Naive thymus-derived CD8-positive, alpha-beta T cell (primary cell): ENCODE measurements around the gene DIAPH2. TPM values are rescaled to one million over a fixed set of nuclear protein-coding genes. Genes with fewer than 3 reads are reported as not detected.

Source experiments
- ATAC-seq, 2 donors: fragments of 150-1000 bp; cut with Tn5 transposase in 1 of 2; sonication (Bioruptor Pico), chemical (Tn5 transposase) in 1 of 2; 1 replicate in 1 of 2; 2 replicates in 1 of 2; pipeline ENCODE4 v1.10.0; 2021; ENCODE audit warnings: mild to moderate bottlenecking in 2 of 2, moderate library complexity in 2 of 2
- POLR2A ChIA-PET: fragments of 350-600 bp; sonication (Branson Sonifier 250); formaldehyde crosslinking; loops from one replicate; lab custom pipeline; 2021; ENCODE audit warnings: antibody characterized with exemption; lab: Charles Lee
- DNase-seq, 10 donors: peaks; one replicate each; pipeline versions ENCODE4 v3.0.0 to v3.0.0-alpha.2; 2020 to 2022
- H3K27ac Mint-ChIP-seq, 10 donors: one replicate each; pipeline ENCODE4 v1.8.0; 2020 to 2022; ENCODE audit warnings: mild to moderate bottlenecking in 10 of 10, mixed read lengths in 10 of 10, moderate library complexity in 4 of 10, inconsistent platforms in 1 of 10
- H3K27me3 Mint-ChIP-seq, 5 donors: one replicate each; pipeline ENCODE4 v1.8.0; 2021 to 2022; ENCODE audit warnings: mixed read lengths in 5 of 5
- H3K36me3 Mint-ChIP-seq, 3 donors: one replicate each; pipeline ENCODE4 v1.8.0; 2020 to 2022; ENCODE audit warnings: mixed read lengths in 3 of 3, mild to moderate bottlenecking in 2 of 3, inconsistent platforms in 1 of 3
- H3K4me1 Mint-ChIP-seq, 4 donors: one replicate each; pipeline ENCODE4 v1.8.0; 2021 to 2022; ENCODE audit warnings: mixed read lengths in 4 of 4
- H3K4me3 Mint-ChIP-seq, 10 donors: one replicate each; pipeline ENCODE4 v1.8.0; 2020 to 2022; ENCODE audit warnings: mild to moderate bottlenecking in 10 of 10, mixed read lengths in 10 of 10, moderate library complexity in 6 of 10, inconsistent platforms in 1 of 10
- H3K9me3 Mint-ChIP-seq, 9 donors: one replicate each; pipeline ENCODE4 v1.8.0; 2020 to 2022; ENCODE audit warnings: mixed read lengths in 9 of 9, mild to moderate bottlenecking in 3 of 9, inconsistent platforms in 1 of 9, moderate library complexity in 1 of 9
- polyA plus RNA-seq, 3 donors: library from polyadenylated mRNA; unstranded; fragments of 300-500 nt; fragmentation: Illumina TruSeq; gene quantifications; one replicate each; pipeline ENCODE4 v1.2.3, GENCODE V29; 2021
- total RNA-seq, 8 experiments: library from RNA in 2 of 8; stranded (reverse) in 2 of 8; gene quantifications; one replicate each; pipeline ENCODE4 v1.2.3 and lab custom pipeline; 2021 to 2026

DIAPH2 gene
- total and polyA plus RNA-seq, 5 experiments from 2014 or later = 4.2 to 6.1 (median 5.9) TPM

GRCh38 chrX:97372001-97372766, 687.5 kb downstream of the DIAPH2 start:
- Mint-ChIP-seq H3K36me3 (peaks cover 0 to 8% (median 3%) of the 10 kb centered on the region in 3 donors), H3K4me3 (no peak overlapping the region), H3K4me1 (peaks cover 0 to 7% (median 0%) of the 10 kb centered on the region in 4 donors), H3K27ac (no peak overlapping the region), H3K27me3 (no peaks in the 10 kb centered on the region), H3K9me3 (no peaks in the 10 kb centered on the region)
- DNase-seq (no peak), ATAC-seq (no peak)
- POLR2A ChIA-PET = no interaction called here

DNA sequence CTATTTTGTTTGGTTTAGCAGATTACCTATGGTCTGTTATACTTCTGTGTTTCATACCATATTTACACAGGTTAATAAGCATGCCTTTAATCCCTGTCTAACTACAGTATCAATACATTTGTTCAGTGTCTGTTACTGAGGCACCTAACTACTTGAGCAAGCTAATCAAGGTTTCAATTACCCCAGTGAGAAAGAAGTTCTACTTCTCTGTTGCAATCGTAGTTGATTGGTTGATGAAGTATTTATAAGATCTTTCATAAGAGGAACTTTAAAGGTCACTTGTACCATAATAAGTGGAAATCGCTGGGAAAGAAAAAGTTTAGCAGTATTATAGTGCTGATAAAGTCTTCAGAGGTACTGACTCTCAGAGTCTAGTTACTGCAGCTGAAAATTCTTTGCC, 689.6 kb downstream of the DIAPH2 start:
- Mint-ChIP-seq H3K4me3 (no peak overlapping the region), H3K9me3 (no peaks in the 10 kb centered on the region), H3K4me1 (peaks cover 0 to 7% (median 0%) of the 10 kb centered on the region in 4 donors), H3K36me3 (peaks cover 0 to 8% (median 2%) of the 10 kb centered on the region in 3 donors), H3K27ac (no peak overlapping the region), H3K27me3 (no peaks in the 10 kb centered on the region)
- no peak for ATAC-seq
- POLR2A ChIA-PET = no interaction called here
- no peak for DNase-seq

- no peak for DNase-seq
- Mint-ChIP-seq H3K27ac (no peak overlapping the region), H3K9me3 (no peaks in the 10 kb centered on the region), H3K36me3 (peaks cover 0 to 7% (median 3%) of the 10 kb centered on the region in 3 donors), H3K27me3 (no peaks in the 10 kb centered on the region), H3K4me1 (peaks cover 0 to 2% (median 0%) of the 10 kb centered on the region in 4 donors), H3K4me3 (no peak overlapping the region)
- no peak for ATAC-seq
- POLR2A ChIA-PET = no interaction called here
These were observed 695.6 kb downstream of the DIAPH2 start for GRCh38 chrX:97380200-97380599.

DNA sequence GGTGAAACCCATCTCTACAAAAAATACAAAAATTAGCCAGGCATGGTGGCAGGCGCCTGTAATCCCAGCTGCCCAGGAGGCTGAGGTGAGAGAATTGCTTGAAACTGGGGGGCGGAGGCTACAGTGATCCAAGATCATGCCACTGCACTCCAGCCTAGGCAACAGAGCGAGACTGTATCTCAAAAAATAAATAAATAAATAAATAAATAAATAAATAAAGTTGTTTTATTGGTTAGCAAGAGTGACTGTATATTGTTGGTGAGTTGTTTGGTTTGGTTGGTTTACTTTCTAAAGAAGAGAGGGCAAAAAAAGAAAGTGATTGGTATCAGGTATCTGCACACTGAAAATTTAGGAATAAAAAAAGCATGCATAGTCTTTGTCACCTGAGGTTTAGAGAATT, 700.0 kb downstream of the DIAPH2 start:
- H3K27me3 Mint-ChIP-seq = no peaks in the 10 kb centered on the region
- H3K4me1 Mint-ChIP-seq = peaks cover 0 to 2% (median 0%) of the 10 kb centered on the region in 4 donors
- no peak for ATAC-seq
- DNase-seq = no peak
- no peak overlapping the region for H3K27ac Mint-ChIP-seq
- peaks cover 0 to 3% (median 0%) of the 10 kb centered on the region in 9 donors for H3K9me3 Mint-ChIP-seq
- POLR2A ChIA-PET = no interaction called here
- H3K36me3 Mint-ChIP-seq = peaks cover 0 to 24% (median 12%) of the 10 kb centered on the region in 3 donors
- H3K4me3 Mint-ChIP-seq = no peak overlapping the region

DNA sequence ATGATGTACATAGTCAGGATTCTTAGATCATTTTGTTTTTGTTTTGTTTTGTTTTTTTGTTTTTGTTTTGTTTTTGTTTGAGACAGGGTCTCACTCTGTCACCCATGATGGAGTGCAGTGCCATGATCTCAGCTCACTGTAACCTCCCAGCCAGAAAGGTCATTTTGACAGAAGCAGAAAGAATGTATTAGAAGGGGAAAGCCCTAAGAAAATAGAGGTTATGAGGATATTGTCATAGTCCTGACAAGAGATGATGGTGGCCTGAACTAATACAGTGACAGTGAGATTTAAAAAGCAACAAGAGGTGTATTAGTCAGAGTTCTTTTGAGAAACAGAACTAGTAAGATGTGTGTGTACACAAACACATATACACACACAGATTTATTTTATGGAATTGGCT, 702.4 kb downstream of the DIAPH2 start:
- POLR2A ChIA-PET = no interaction called here
- Mint-ChIP-seq H3K4me3 (no peak overlapping the region), H3K27ac (peak overlapping the region in 1 of 10 donors; percentile 63), H3K27me3 (no peaks in the 10 kb centered on the region), H3K36me3 (peaks cover 0 to 27% (median 12%) of the 10 kb centered on the region in 3 donors), H3K9me3 (peaks cover 0 to 4% (median 0%) of the 10 kb centered on the region in 9 donors), H3K4me1 (peaks cover 0 to 2% (median 0%) of the 10 kb centered on the region in 4 donors)
- no peak for ATAC-seq
- DNase-seq = no peak

DNA sequence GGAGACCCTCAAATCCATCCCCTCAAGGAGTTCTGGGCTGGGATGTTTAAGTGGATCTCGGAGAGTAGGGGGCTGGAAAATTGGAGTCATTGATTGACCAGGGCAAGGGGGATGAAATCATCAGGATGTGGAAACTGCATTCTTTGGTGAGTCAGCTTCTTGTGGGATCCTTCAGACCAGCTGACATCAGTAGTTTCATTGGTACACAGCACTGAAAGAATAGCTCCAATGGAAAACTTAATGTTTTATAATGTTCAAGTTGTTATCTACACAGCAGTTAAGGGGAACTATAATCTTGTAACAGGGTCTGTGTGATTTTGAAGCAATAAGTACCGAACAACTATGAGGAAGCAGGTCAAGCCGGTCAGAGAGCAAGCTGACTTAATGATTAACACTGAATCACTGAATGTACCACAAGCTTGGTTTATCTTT, 705.1 kb downstream of the DIAPH2 start:
- POLR2A ChIA-PET = interaction anchor here (0.6 kb wide), 1 partner anchor 147 kb away, joined by 3 read pairs; no protein-coding TSS in a partner anchor
- Mint-ChIP-seq H3K4me1 (no peaks in the 10 kb centered on the region), H3K9me3 (peaks cover 0 to 4% (median 0%) of the 10 kb centered on the region in 9 donors), H3K4me3 (no peak overlapping the region), H3K27ac (no peak overlapping the region), H3K36me3 (peaks cover 0 to 20% (median 12%) of the 10 kb centered on the region in 3 donors), H3K27me3 (no peaks in the 10 kb centered on the region)
- DNase-seq (no peak), ATAC-seq (no peak)

- Mint-ChIP-seq H3K4me1 (peaks cover 3 to 20% (median 17%) of the 10 kb centered on the region in 4 donors), H3K4me3 (no peak overlapping the region), H3K27ac (peak overlapping the region in 1 of 10 donors; percentile 12), H3K27me3 (no peaks in the 10 kb centered on the region), H3K36me3 (peaks cover 0 to 3% (median 0%) of the 10 kb centered on the region in 3 donors), H3K9me3 (no peaks in the 10 kb centered on the region)
- no peak for DNase-seq
- POLR2A ChIA-PET = no interaction called here
- no peak for ATAC-seq
These were observed 712.7 kb downstream of the DIAPH2 start for GRCh38 chrX:97397371-97397770.

DNA sequence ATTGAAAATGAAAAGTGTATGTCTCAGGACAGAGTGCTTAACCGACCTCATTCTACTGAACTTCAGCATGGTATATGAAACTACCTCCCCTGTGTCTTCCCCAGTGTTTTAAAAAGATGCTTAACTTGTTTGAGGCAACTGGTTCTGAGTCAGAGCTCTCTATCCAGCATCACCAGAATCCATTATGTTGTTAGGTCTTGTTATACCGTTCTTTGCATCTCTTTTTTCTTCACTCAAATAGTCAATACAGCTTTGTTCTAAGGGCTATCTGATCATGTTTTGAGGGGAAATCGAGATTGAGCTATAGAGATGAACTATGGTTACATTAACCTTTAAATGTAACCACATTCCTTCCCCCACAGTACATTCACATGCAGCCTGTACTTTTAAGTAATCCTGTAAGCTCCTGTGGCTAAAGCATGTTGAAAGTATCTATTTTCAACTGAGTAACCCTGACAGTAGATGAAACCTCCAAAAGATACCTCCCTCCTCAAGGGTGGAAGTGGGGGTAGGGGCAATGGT, 713.4 kb downstream of the DIAPH2 start:
- POLR2A ChIA-PET = no interaction called here
- DNase-seq = no peak
- ATAC-seq = no peak
- H3K4me3 Mint-ChIP-seq = peak overlapping the region in 1 of 10 donors; percentile 16
- peaks cover 0 to 3% (median 0%) of the 10 kb centered on the region in 3 donors for H3K36me3 Mint-ChIP-seq
- H3K4me1 Mint-ChIP-seq = peaks cover 3 to 20% (median 17%) of the 10 kb centered on the region in 4 donors
- no peaks in the 10 kb centered on the region for H3K27me3 Mint-ChIP-seq
- no peaks in the 10 kb centered on the region for H3K9me3 Mint-ChIP-seq
- no peak overlapping the region for H3K27ac Mint-ChIP-seq

GRCh38 chrX:97399400-97399799, 714.8 kb downstream of the DIAPH2 start:
- Mint-ChIP-seq H3K36me3 (peaks cover 0 to 3% (median 0%) of the 10 kb centered on the region in 3 donors), H3K4me1 (peaks cover 3 to 20% (median 17%) of the 10 kb centered on the region in 4 donors), H3K9me3 (no peaks in the 10 kb centered on the region), H3K27ac (no peak overlapping the region), H3K4me3 (no peak overlapping the region), H3K27me3 (no peaks in the 10 kb centered on the region)
- ATAC-seq (no peak), DNase-seq (no peak)
- POLR2A ChIA-PET = no interaction called here

DNA sequence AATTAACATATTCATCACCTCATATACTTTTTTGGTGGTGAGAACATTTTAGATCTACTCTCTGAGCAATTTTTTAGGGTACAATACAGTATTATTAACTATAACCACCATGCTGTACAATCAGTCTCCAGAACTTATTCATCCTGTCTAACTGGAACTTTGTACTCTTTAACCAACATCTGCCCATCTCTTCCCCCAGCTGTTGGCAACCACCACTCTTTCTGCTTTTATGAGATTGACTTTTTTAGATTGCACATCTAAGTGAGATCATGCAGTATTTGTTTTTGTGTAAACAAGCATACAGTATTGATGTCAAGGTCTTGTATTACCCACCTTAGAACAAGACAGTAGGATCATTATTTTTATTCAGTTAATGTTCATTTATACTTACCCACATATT, 715.9 kb downstream of the DIAPH2 start:
- Mint-ChIP-seq H3K36me3 (peaks cover 0 to 3% (median 0%) of the 10 kb centered on the region in 3 donors), H3K4me1 (peaks cover 3 to 20% (median 17%) of the 10 kb centered on the region in 4 donors), H3K27me3 (no peaks in the 10 kb centered on the region), H3K4me3 (no peak overlapping the region), H3K9me3 (no peaks in the 10 kb centered on the region), H3K27ac (no peak overlapping the region)
- ATAC-seq = no peak
- no peak for DNase-seq
- POLR2A ChIA-PET = no interaction called here

DNA sequence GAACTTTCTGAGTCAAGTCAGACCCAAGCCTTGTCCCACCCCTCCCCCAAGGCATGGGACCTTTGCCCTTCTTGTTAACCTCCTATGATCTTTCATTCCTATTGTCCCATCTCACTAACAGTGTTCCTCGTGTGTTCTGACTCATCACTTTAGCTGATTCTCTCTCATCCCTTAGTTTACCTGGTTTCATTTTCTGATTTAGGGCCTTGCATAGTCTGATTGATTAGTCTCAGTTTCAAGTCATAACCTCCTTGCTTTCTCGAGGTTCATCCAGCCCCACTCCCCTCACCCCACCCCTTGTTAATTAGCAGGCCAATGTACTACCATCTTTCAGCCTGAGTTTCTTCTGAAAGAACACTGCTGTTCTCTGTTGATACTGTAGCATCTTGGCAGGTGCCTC, 716.5 kb downstream of the DIAPH2 start:
- no peak for ATAC-seq
- POLR2A ChIA-PET = no interaction called here
- no peak overlapping the region for H3K27ac Mint-ChIP-seq
- H3K9me3 Mint-ChIP-seq = no peaks in the 10 kb centered on the region
- peaks cover 3 to 20% (median 17%) of the 10 kb centered on the region in 4 donors for H3K4me1 Mint-ChIP-seq
- no peak for DNase-seq
- no peaks in the 10 kb centered on the region for H3K27me3 Mint-ChIP-seq
- H3K4me3 Mint-ChIP-seq = no peak overlapping the region
- peaks cover 0 to 3% (median 0%) of the 10 kb centered on the region in 3 donors for H3K36me3 Mint-ChIP-seq

- H3K36me3 Mint-ChIP-seq = peaks cover 0 to 3% (median 0%) of the 10 kb centered on the region in 3 donors
- no peaks in the 10 kb centered on the region for H3K9me3 Mint-ChIP-seq
- DNase-seq = no peak
- H3K27me3 Mint-ChIP-seq = no peaks in the 10 kb centered on the region
- no peak for ATAC-seq
- peaks cover 3 to 20% (median 17%) of the 10 kb centered on the region in 4 donors for H3K4me1 Mint-ChIP-seq
- POLR2A ChIA-PET = no interaction called here
- no peak overlapping the region for H3K4me3 Mint-ChIP-seq
- no peak overlapping the region for H3K27ac Mint-ChIP-seq
These were observed 717.0 kb downstream of the DIAPH2 start for GRCh38 chrX:97401586-97402136.

DNA sequence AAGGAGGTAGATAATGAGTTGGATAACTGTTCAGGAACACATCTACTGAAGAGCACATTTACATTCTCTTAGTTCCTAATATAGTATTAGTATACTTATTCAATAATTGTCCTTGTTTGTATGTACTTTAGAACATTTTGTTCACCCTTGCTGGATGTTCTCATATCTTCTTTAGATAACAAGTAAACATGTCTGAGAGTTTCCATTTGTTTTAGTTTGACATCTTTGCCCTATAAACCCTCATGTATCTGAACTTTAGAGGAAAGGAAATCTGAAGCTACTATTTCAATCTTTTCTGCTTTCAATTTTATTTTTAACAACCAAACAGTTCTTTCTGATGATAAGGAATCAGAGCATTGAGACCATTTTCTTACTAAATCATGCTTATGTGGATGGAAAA, 717.7 kb downstream of the DIAPH2 start:
- Mint-ChIP-seq H3K27me3 (no peaks in the 10 kb centered on the region), H3K4me1 (peaks cover 3 to 18% (median 16%) of the 10 kb centered on the region in 4 donors), H3K27ac (no peak overlapping the region), H3K36me3 (peaks cover 0 to 3% (median 0%) of the 10 kb centered on the region in 3 donors), H3K4me3 (no peak overlapping the region), H3K9me3 (no peaks in the 10 kb centered on the region)
- POLR2A ChIA-PET = no interaction called here
- ATAC-seq (no peak), DNase-seq (no peak)
